SK-N-SH (cell line): ENCODE results near the gene AP1AR. TPM values are rescaled to one million over a fixed set of nuclear protein-coding genes. Genes with fewer than 3 reads are reported as not detected.

Experiments
- CTCF ChIA-PET: fragments of 300-600, 350-600 bp; formaldehyde crosslinking; extraction: SDS; loops from one replicate; lab custom pipeline; 2021; lab: Yijun Ruan, JAX
- POLR2A ChIA-PET: fragments of 350-600 bp; sonication (Branson Sonifier 250); formaldehyde crosslinking; extraction: SDS; loops from one replicate; lab custom pipeline; 2020; ENCODE audit warnings: antibody characterized with exemption, inconsistent platforms; lab: Yijun Ruan, JAX
- DNase-seq: peaks from one replicate; pipeline ENCODE4 v3.0.0; 2012
- H2AFZ ChIP-seq: fragments of 200-600 bp; sonication (generic); 2 replicates; pipeline ENCODE4 v1.8.1; 2016; ENCODE audit warnings: antibody characterized with exemption, mild to moderate bottlenecking, low read depth
- H3F3A ChIP-seq: fragments of 200-600 bp; sonication (generic); replicated peaks from 2 replicates; pipeline ENCODE3; 2016; ENCODE audit warnings: antibody characterized with exemption, mild to moderate bottlenecking; ENCODE audit not compliant: insufficient read depth
- H3K27ac ChIP-seq, 2 experiments: fragments of 200-500 bp in 1 of 2; fragments of 200-600 bp in 1 of 2; sonication (Bioruptor generic) in 1 of 2; sonication (generic), shearing (Covaris generic) in 1 of 2; 2 replicates each; pipeline versions ENCODE4 v1.5.1 to v1.6.1; 2014 to 2016; ENCODE audit warnings: low read depth in 2 of 2, inconsistent platforms in 1 of 2, low read length in 1 of 2, mild to moderate bottlenecking in 1 of 2, mixed read lengths in 1 of 2
- H3K27me3 ChIP-seq: fragments of 200-600 bp; sonication (generic), shearing (Covaris generic); 2 replicates; pipeline ENCODE4 v1.6.1; 2016; ENCODE audit warnings: mixed run types; ENCODE audit not compliant: insufficient read depth
- H3K36me3 ChIP-seq, 2 experiments: fragments of 200-500 bp in 1 of 2; fragments of 200-600 bp in 1 of 2; sonication (Bioruptor generic) in 1 of 2; sonication (generic) in 1 of 2; replicated peaks in 1 of 2; 2 replicates each; pipeline versions ENCODE3 to v1.5.1; 2014 to 2016; ENCODE audit warnings: low read length in 1 of 2, mild to moderate bottlenecking in 1 of 2; ENCODE audit not compliant: insufficient read depth in 2 of 2, control insufficient read depth in 1 of 2
- H3K4me1 ChIP-seq, 2 experiments: fragments of 200-500 bp in 1 of 2; fragments of 200-600 bp in 1 of 2; sonication (Bioruptor generic) in 1 of 2; sonication (generic), shearing (Covaris generic) in 1 of 2; 2 replicates each; pipeline versions ENCODE4 v1.5.1 to v1.6.1; 2014 to 2016; ENCODE audit warnings: low read depth in 1 of 2, low read length in 1 of 2, mixed run types in 1 of 2; ENCODE audit not compliant: insufficient read depth in 2 of 2, control insufficient read depth in 1 of 2
- H3K4me2 ChIP-seq: fragments of 200-600 bp; sonication (generic), shearing (Covaris generic); 2 replicates; pipeline ENCODE4 v1.6.1; 2017; ENCODE audit warnings: mixed run types
- H3K4me3 ChIP-seq, 2 experiments: fragments of 200-500 bp in 1 of 2; fragments of 200-600 bp in 1 of 2; sonication (Bioruptor generic) in 1 of 2; sonication (generic), shearing (Covaris generic) in 1 of 2; 2 replicates each; pipeline versions ENCODE4 v1.5.1 to v1.8.1; 2014 to 2016; ENCODE audit warnings: low read depth in 2 of 2, inconsistent platforms in 1 of 2, low read length in 1 of 2, mild to moderate bottlenecking in 1 of 2, mixed read lengths in 1 of 2, moderate library complexity in 1 of 2
- H3K79me2 ChIP-seq: fragments of 200-600 bp; sonication (generic); 2 replicates; pipeline ENCODE4 v1.8.1; 2017; ENCODE audit warnings: mild to moderate bottlenecking; ENCODE audit not compliant: insufficient read depth
- H3K9ac ChIP-seq: fragments of 200-600 bp; sonication (generic); 2 replicates; pipeline ENCODE4 v1.6.1; 2017; ENCODE audit warnings: mixed run types
- H3K9me2 ChIP-seq: fragments of 200-600 bp; sonication (generic); 2 replicates; pipeline ENCODE4 v1.6.1; 2017; ENCODE audit warnings: mixed run types
- H3K9me3 ChIP-seq: fragments of 200-600 bp; sonication (generic); 2 replicates; pipeline ENCODE4 v1.6.1; 2017; ENCODE audit warnings: mixed run types, mild to moderate bottlenecking, moderate library complexity
- H4K20me1 ChIP-seq: fragments of 200-600 bp; sonication (generic); 2 replicates; pipeline ENCODE4 v1.6.1; 2017; ENCODE audit warnings: mild to moderate bottlenecking, mixed run types; ENCODE audit not compliant: insufficient read depth
- CTCF ChIP-seq: fragments of 200-600 bp; sonication (generic); IDR thresholded peaks from 2 replicates; pipeline ENCODE4 v1.6.1; 2017; ENCODE audit warnings: antibody characterized with exemption, mild to moderate bottlenecking, moderate library complexity
- EP300 ChIP-seq, 2 experiments: IDR thresholded peaks; 2 replicates each; pipeline versions ENCODE4 v1.4.0 to v1.6.1; 2012; ENCODE audit warnings: borderline replicate concordance in 1 of 2, low read depth in 1 of 2, low read length in 1 of 2
- EZH2phosphoT487 ChIP-seq: fragments of 200-600 bp; sonication (generic); IDR thresholded peaks from 2 replicates; pipeline ENCODE4 v1.6.1; 2017; ENCODE audit warnings: low read depth, mixed run types, mild to moderate bottlenecking, antibody characterized with exemption, moderate library complexity, borderline replicate concordance
- FOSL2 ChIP-seq: IDR thresholded peaks from 2 replicates; pipeline ENCODE4 v1.4.0; 2012; ENCODE audit warnings: low read depth, mild to moderate bottlenecking, moderate library complexity, borderline replicate concordance
- FOXM1 ChIP-seq: IDR thresholded peaks from 2 replicates; pipeline ENCODE4 v1.4.0; 2012; ENCODE audit warnings: low read depth, mild to moderate bottlenecking
- IRF3 ChIP-seq: fragments of 150-350 bp; IDR thresholded peaks from 2 replicates; pipeline ENCODE4 v1.6.1; 2016; ENCODE audit warnings: mild to moderate bottlenecking, low read depth, low read length
- JUND ChIP-seq: IDR thresholded peaks from 2 replicates; pipeline ENCODE4 v1.4.0; 2012
- MEF2A ChIP-seq: IDR thresholded peaks from 2 replicates; pipeline ENCODE4 v1.4.0; 2012; ENCODE audit warnings: low read depth, borderline replicate concordance
- MXI1 ChIP-seq: IDR thresholded peaks from 2 replicates; pipeline ENCODE4 v1.6.1; 2012; ENCODE audit warnings: mild to moderate bottlenecking, low read depth, low read length, improper control_type of control experiment
- NFIC ChIP-seq: IDR thresholded peaks from 2 replicates; pipeline ENCODE4 v1.4.0; 2012; ENCODE audit warnings: borderline replicate concordance
- PBX3 ChIP-seq: IDR thresholded peaks from 2 replicates; pipeline ENCODE4; 2012
- RAD21 ChIP-seq: IDR thresholded peaks from 2 replicates; pipeline ENCODE4 v1.6.1; 2012; ENCODE audit warnings: mild to moderate bottlenecking, low read length
- RCOR1 ChIP-seq: fragments of 150-350 bp; IDR thresholded peaks from 2 replicates; pipeline ENCODE4 v1.6.1; 2017; ENCODE audit warnings: antibody characterized with exemption, low read length
- REST ChIP-seq: IDR thresholded peaks from 2 replicates; pipeline ENCODE4 v1.6.1; 2012; ENCODE audit warnings: mild to moderate bottlenecking, low read depth, low read length, moderate library complexity
- SIN3A ChIP-seq: IDR thresholded peaks from 2 replicates; pipeline ENCODE4 v1.6.1; 2012; ENCODE audit warnings: low read depth, mild to moderate bottlenecking, low read length, moderate library complexity, borderline replicate concordance
- SMC3 ChIP-seq: IDR thresholded peaks from 2 replicates; pipeline ENCODE4 v1.6.1; 2012; ENCODE audit warnings: low read depth, low read length, improper control_type of control experiment
- TAF1 ChIP-seq: IDR thresholded peaks from 2 replicates; pipeline ENCODE4 v1.6.1; 2012; ENCODE audit warnings: low read depth, mild to moderate bottlenecking, low read length, moderate library complexity, borderline replicate concordance
- TCF12 ChIP-seq: IDR thresholded peaks from 2 replicates; pipeline ENCODE4 v1.4.0; 2012
- USF1 ChIP-seq: IDR thresholded peaks from 2 replicates; pipeline ENCODE4 v1.4.0; 2012; ENCODE audit warnings: low read depth, borderline replicate concordance
- ZBTB33 ChIP-seq: IDR thresholded peaks from 2 replicates; pipeline ENCODE4 v1.4.0; 2012; ENCODE audit warnings: low read depth, borderline replicate concordance
- polyA plus RNA-seq, 3 experiments: library from polyadenylated mRNA; depleted of rRNA; stranded (reverse); fragments of >200 nt; gene quantifications; 2 replicates each; pipeline ENCODE4 v1.2.3, GENCODE V29; 2012

AP1AR gene
- polyA plus RNA-seq, 1 of the 3 experiments (the other 2 are of a cell fraction): 8.5 TPM

DNA sequence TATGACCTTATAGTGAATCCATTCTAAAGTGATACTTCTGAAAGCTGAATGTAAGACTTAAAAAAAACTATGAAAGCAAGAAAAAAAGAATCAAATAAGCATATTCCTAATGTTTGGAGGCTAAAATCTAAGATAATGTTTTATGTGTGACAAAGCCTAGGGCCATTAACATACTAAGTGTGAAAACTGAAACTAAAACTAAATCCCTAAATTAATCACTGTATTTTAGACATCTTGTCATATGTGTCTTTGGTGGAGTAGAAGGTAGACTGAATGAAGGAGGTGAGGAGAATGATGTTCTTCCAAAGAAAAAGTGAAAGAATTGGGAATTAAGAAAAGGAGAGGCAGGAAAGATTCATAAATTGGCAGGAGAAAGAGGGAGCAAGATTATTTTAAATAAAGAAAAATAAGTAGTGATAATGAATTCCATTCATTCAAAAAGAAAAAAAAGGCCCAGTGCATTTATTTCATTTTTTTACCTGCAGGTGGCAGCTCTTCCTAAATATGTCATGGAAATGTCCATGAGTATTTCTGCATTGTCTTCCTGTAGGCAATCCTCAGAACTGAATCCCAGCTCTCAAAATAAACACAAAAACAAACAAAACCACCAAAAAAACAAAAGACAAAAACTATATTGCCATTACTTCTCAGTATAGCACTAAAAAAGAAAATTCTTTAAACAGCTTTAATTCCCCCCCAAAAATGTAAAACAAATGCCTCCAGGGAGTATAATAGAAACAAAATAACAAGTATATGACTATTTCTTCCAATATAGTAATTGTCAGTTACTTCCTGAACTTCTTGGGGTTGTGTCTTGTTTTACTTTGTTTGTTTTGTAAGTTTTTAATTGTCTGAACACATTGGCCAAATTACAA, 17.0 kb upstream of the AP1AR start:
- H3K27me3 ChIP-seq: no peaks in the 10 kb centered on the region
- POLR2A ChIA-PET: no interaction called here
- H3K4me1 ChIP-seq: no peaks in the 10 kb centered on the region; a peak in 1 of 4 replicates
- H3K79me2 ChIP-seq: no peaks in the 10 kb centered on the region
- no peak overlapping the region; a peak in 1 of 4 replicates for H3K4me3 ChIP-seq
- H4K20me1 ChIP-seq: no peaks in the 10 kb centered on the region
- H2AFZ ChIP-seq: no peak overlapping the region
- CTCF ChIA-PET: interaction anchor here (0.7 to 2.2 kb wide), 20 partner anchors 9 to 551 kb away, joined by 3 to 24 read pairs (median 5); partner anchors contain the start of gene AP1AR
- H3K36me3 ChIP-seq: no peaks in the 10 kb centered on the region
- H3K27ac ChIP-seq: no peak overlapping the region
- TF ChIP-seq RAD21 (peak; percentile 64), JUND (no peak), TCF12 (no peak), EZH2phosphoT487 (no peak), ZBTB33 (no peak), NFIC (no peak), SIN3A (no peak), TAF1 (no peak), REST (no peak), CTCF (peak; percentile 59), USF1 (no peak), IRF3 (no peak), FOSL2 (no peak), MEF2A (no peak), SMC3 (peak; percentile 35; the same call in 1 of the 2 replicates), MXI1 (no peak), EP300 (IDR thresholded peaks at IDR 0.05; ENCODE audit: borderline replicate concordance in 1 of 2, low read depth in 1 of 2, low read length in 1 of 2) (no peak), PBX3 (no peak), FOXM1 (no peak), RCOR1 (no peak)
- H3K4me2 ChIP-seq: no peak overlapping the region
- no peaks in the 10 kb centered on the region for H3F3A ChIP-seq
- peak; percentile 56 for DNase-seq
- H3K9ac ChIP-seq: no peak overlapping the region
- H3K9me3 ChIP-seq: no peaks in the 10 kb centered on the region
- H3K9me2 ChIP-seq: no peaks in the 10 kb centered on the region
